Measurements from ENCODE around the gene ADCY1. TPM values are rescaled to one million over a fixed set of nuclear protein-coding genes. Genes with fewer than 3 reads are reported as not detected.

ADCY1 gene
- total and polyA plus RNA-seq, 2 donors (not counting 1 experiment from before 2014, with no cell fraction given), result 0.23 to 2.5 TPM

DNA sequence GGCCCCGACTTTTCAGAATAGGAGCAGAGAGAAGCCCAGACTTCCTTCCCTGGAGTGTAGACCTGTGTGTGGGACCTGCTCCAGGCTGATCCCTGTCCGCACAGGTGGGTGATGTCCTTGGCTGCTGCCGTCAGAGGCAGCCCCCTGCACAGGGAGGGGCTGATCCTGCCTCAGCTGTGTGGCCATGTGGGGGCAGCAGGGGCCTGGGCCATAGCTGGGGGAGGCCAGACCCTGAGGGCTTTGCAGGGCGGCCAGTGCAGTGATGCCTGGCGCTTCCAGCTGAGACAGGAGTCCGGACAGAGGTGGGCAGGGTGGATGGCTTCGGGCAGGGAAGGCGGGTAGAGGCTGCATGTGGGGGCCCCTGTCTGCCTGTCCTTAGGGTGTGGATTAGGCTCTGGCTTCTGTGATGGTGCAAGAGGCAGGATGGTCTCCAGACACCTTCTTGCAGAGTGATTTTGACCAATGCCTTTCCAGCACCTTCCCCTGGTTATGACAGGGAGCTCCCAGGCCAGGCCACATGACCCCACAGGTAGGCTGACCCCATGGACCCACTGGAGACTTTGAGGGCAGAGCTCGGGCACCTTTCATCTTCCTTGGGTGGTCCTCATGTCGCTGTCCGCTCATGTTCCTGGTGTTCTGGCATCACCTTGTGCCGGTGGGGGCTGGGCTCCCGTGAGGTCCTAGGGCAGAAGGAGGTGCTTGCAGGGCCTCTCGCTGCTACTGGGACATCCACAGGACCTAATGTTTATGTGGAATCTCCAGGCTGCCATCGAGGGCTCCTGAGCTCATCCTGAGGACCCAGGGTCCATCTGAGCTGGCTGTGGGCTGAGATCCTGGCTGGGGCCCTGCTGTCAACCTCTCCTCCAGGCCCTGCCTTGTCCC is 141.5 kb downstream of the ADCY1 start:
- Histone ChIP-seq H3K79me2 (ENCODE audit: control insufficient read depth, insufficient read depth, low read length) (no peaks in the 10 kb centered on the region), H3K4me1 (ENCODE audit: control insufficient read depth, extremely low read depth, insufficient read depth, low read length) (peaks cover 3% of the 10 kb centered on the region), H3K36me3 (ENCODE audit: control insufficient read depth, insufficient read depth, low read length) (no peaks in the 10 kb centered on the region), H3K4me3 (replicated peaks in 1 of 4; ENCODE audit: control extremely low read depth in 1 of 4, insufficient read depth in 1 of 4, low read depth in 3 of 4, low read length in 4 of 4) (no peak overlapping the region), H4K20me1 (ENCODE audit: control insufficient read depth, extremely low read depth, insufficient read depth, low read length) (no peaks in the 10 kb centered on the region), H3K9ac (ENCODE audit: insufficient read depth, low read length) (no peak overlapping the region), H3K9me3 (ENCODE audit: control insufficient read depth, insufficient read depth, low read depth, low read length) (no peaks in the 10 kb centered on the region), H3K4me2 (ENCODE audit: extremely low read depth, insufficient read depth, low read length) (no peak overlapping the region), H3K27me3 (ENCODE audit: control insufficient read depth, insufficient read depth, low read length) (peaks cover 4% of the 10 kb centered on the region), H2AFZ (ENCODE audit: low read length) (no peak overlapping the region), H3K27ac (ENCODE audit: insufficient read depth, low read length) (no peak overlapping the region)
- DNase-seq (ENCODE audit: low read depth in 2 of 2), result no peak
- TF ChIP-seq, protein P1, sequence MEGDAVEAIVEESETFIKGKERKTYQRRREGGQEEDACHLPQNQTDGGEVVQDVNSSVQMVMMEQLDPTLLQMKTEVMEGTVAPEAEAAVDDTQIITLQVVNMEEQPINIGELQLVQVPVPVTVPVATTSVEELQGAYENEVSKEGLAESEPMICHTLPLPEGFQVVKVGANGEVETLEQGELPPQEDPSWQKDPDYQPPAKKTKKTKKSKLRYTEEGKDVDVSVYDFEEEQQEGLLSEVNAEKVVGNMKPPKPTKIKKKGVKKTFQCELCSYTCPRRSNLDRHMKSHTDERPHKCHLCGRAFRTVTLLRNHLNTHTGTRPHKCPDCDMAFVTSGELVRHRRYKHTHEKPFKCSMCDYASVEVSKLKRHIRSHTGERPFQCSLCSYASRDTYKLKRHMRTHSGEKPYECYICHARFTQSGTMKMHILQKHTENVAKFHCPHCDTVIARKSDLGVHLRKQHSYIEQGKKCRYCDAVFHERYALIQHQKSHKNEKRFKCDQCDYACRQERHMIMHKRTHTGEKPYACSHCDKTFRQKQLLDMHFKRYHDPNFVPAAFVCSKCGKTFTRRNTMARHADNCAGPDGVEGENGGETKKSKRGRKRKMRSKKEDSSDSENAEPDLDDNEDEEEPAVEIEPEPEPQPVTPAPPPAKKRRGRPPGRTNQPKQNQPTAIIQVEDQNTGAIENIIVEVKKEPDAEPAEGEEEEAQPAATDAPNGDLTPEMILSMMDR (conservative IDR thresholded peaks at IDR 0.05 in 1 of 2, IDR thresholded peaks at IDR 0.05 in 1 of 2; ENCODE audit: low read depth in 1 of 2, low read length in 2 of 2), result no peak
- no peak for TF ChIP-seq EZH2 (IDR thresholded peaks at IDR 0.05; ENCODE audit: low read length, missing control alignments)

DNA sequence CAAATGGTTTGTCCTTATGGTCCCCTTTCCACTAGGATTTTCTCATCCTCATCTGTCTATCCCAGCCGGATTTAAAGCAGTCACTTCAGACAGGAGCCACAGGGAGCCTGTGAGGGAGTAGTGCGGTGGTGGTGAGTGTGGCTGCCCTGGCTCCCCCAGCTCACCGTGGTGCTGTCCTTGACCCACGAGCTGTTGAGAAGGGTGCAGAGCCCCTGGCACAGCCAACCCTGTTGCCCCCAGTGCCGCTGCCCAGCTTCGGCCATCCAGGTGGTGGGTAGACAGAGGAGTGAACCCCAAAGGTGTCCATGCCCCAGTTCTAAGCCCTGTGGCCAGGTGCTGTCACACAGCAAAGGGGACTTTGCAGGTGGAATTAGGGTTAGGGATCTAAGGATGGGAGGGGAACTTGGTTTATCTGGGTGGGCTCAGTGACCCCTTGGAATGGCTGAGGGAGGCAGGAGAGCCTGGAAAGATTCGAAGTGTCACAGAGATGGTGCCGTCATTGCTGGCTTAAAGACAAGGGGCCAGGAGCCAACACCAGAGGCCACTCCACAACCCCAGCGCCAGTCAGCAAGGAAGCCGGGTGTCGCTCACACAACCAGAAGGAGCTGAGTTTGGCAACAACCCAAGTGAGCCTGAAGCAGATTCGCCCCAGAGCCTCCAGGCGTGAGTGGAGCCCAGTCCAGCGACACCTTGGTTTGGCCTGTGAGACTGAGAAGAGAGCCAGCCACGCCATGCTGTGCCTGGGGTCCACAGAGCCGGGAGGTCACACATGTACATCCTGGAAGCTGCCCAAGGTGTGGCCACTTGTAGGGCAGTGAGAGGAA is 142.4 kb downstream of the ADCY1 start:
- Histone ChIP-seq H2AFZ (ENCODE audit: low read length) (no peak overlapping the region), H3K27ac (ENCODE audit: insufficient read depth, low read length) (no peak overlapping the region)

DNA sequence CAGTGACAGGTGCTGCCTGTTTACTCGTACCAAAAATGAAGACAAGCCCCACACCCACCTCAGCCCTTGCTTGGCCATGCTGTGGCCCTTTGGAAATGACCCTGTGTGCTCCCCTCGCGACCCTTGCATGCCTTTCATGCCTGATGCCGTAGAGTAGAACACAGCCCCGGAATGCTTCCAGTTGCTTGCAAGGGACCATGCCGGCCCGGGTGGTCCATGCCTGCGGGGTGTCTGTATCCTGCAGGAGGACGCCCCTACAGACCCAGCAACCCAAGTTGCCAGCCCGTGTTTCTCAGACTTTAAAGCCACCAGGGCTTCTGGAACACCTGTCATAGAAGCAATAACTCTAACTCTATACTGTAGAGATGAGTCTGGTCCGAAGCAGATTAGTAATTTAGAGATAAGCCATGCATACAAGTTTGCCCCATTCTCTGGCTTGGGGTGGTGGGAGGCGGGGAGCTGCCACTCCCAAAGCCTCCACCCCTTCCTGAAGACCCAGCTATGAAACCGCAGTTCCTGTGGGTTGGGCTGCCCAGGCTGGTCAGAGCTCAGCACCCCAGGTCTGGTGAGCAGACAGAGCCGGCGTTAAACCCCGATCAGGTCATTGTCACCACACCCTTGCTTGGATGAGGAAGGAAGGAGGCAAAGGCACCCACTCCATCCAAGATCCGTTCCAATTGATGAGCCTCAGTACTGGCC is 143.5 kb downstream of the ADCY1 start:
- H3K79me2 ChIP-seq (ENCODE audit: control insufficient read depth, insufficient read depth, low read length), result no peaks in the 10 kb centered on the region
- H3K9me3 ChIP-seq (ENCODE audit: control insufficient read depth, insufficient read depth, low read depth, low read length), result no peaks in the 10 kb centered on the region
- H4K20me1 ChIP-seq (ENCODE audit: control insufficient read depth, extremely low read depth, insufficient read depth, low read length), result no peaks in the 10 kb centered on the region
- H3K27ac ChIP-seq (ENCODE audit: insufficient read depth, low read length), result no peak overlapping the region
- peaks cover 3% of the 10 kb centered on the region for H3K36me3 ChIP-seq (ENCODE audit: control insufficient read depth, insufficient read depth, low read length)
- no peak overlapping the region for H3K4me2 ChIP-seq (ENCODE audit: extremely low read depth, insufficient read depth, low read length)
- H3K27me3 ChIP-seq (ENCODE audit: control insufficient read depth, insufficient read depth, low read length), result peaks cover 4% of the 10 kb centered on the region
- H3K4me1 ChIP-seq (ENCODE audit: control insufficient read depth, extremely low read depth, insufficient read depth, low read length), result no peaks in the 10 kb centered on the region
- no peak overlapping the region for H3K9ac ChIP-seq (ENCODE audit: insufficient read depth, low read length)
- no peak for DNase-seq (ENCODE audit: low read depth in 2 of 2)
- no peak overlapping the region for H3K4me3 ChIP-seq (replicated peaks in 1 of 4; ENCODE audit: control extremely low read depth in 1 of 4, insufficient read depth in 1 of 4, low read depth in 3 of 4, low read length in 4 of 4)
- H2AFZ ChIP-seq (ENCODE audit: low read length), result no peak overlapping the region
- TF ChIP-seq, protein P1 (conservative IDR thresholded peaks at IDR 0.05 in 1 of 2, IDR thresholded peaks at IDR 0.05 in 1 of 2; ENCODE audit: low read depth in 1 of 2, low read length in 2 of 2), result no peak
- no peak for TF ChIP-seq EZH2 (IDR thresholded peaks at IDR 0.05; ENCODE audit: low read length, missing control alignments)

More for the DNA sequence above, 142.4 kb downstream of the ADCY1 start:
- Histone ChIP-seq H3K36me3 (ENCODE audit: control insufficient read depth, insufficient read depth, low read length) (no peaks in the 10 kb centered on the region), H3K4me1 (ENCODE audit: control insufficient read depth, extremely low read depth, insufficient read depth, low read length) (no peaks in the 10 kb centered on the region), H3K4me2 (ENCODE audit: extremely low read depth, insufficient read depth, low read length) (no peak overlapping the region), H4K20me1 (ENCODE audit: control insufficient read depth, extremely low read depth, insufficient read depth, low read length) (no peaks in the 10 kb centered on the region), H3K79me2 (ENCODE audit: control insufficient read depth, insufficient read depth, low read length) (no peaks in the 10 kb centered on the region), H3K9me3 (ENCODE audit: control insufficient read depth, insufficient read depth, low read depth, low read length) (no peaks in the 10 kb centered on the region), H3K27me3 (ENCODE audit: control insufficient read depth, insufficient read depth, low read length) (peaks cover 4% of the 10 kb centered on the region), H3K9ac (ENCODE audit: insufficient read depth, low read length) (no peak overlapping the region), H3K4me3 (replicated peaks in 1 of 4; ENCODE audit: control extremely low read depth in 1 of 4, insufficient read depth in 1 of 4, low read depth in 3 of 4, low read length in 4 of 4) (no peak overlapping the region)
- TF ChIP-seq EZH2 (IDR thresholded peaks at IDR 0.05; ENCODE audit: low read length, missing control alignments), result no peak
- no peak for DNase-seq (ENCODE audit: low read depth in 2 of 2)
